PFSK-1 (cell line): ENCODE data around the gene CDC7.

Source experiments
- POLR2AphosphoS5 ChIP-seq: IDR thresholded peaks from 2 replicates; pipeline ENCODE4 v1.6.1; 2012; ENCODE audit warnings: low read depth, mild to moderate bottlenecking, control low read depth, low read length, moderate library complexity
- TAF1 ChIP-seq: IDR thresholded peaks from 2 replicates; pipeline ENCODE4 v1.6.1; 2012; ENCODE audit warnings: low read length, control low read depth, borderline replicate concordance; ENCODE audit not compliant: insufficient read depth
- TF ChIP-seq, protein P1 (sequence below), 2 experiments: IDR thresholded peaks; 2 replicates each; pipeline versions ENCODE4 v1.6.1 to v1.8.0; 2011 to 2012; ENCODE audit warnings: low read depth in 2 of 2, low read length in 2 of 2, control low read depth in 1 of 2, inconsistent platforms in 1 of 2, mild to moderate bottlenecking in 1 of 2, moderate library complexity in 1 of 2; ENCODE audit not compliant: insufficient read depth in 1 of 2

DNA sequence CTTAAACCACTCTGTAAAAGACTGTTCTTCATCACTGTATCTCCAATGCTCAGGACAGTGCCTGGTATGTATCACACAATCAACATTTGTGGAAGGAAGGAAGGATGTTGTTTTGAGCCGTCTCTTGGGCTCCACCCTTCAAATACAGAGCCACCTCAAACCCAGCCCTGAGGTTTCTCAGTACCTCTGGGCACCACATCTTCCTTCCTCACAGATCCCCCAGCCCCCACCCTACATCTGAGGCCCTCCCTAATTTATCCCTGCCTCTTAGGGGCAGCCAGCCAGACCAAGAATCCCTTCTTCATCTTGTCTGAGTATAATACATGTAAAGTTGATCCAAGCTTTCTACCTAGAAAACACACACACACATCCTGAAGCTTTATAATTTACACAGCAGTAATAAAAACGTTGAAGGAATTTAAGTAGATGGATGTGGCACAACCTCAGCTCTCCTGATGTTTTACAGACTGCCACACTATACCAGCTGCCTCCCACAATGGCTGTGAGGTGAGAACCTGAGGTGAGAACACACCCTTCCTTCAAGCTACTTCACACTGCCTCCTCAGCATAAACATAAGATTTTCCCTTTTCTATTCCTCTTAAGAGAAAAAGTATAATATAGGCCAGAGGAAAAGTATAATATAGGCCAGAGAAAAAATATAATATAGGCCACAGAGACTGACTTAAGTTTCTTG lies 48.5 kb downstream of the CDC7 start:
- TF ChIP-seq TAF1 (no peak), POLR2AphosphoS5 (no peak)
- TF ChIP-seq, protein P1, sequence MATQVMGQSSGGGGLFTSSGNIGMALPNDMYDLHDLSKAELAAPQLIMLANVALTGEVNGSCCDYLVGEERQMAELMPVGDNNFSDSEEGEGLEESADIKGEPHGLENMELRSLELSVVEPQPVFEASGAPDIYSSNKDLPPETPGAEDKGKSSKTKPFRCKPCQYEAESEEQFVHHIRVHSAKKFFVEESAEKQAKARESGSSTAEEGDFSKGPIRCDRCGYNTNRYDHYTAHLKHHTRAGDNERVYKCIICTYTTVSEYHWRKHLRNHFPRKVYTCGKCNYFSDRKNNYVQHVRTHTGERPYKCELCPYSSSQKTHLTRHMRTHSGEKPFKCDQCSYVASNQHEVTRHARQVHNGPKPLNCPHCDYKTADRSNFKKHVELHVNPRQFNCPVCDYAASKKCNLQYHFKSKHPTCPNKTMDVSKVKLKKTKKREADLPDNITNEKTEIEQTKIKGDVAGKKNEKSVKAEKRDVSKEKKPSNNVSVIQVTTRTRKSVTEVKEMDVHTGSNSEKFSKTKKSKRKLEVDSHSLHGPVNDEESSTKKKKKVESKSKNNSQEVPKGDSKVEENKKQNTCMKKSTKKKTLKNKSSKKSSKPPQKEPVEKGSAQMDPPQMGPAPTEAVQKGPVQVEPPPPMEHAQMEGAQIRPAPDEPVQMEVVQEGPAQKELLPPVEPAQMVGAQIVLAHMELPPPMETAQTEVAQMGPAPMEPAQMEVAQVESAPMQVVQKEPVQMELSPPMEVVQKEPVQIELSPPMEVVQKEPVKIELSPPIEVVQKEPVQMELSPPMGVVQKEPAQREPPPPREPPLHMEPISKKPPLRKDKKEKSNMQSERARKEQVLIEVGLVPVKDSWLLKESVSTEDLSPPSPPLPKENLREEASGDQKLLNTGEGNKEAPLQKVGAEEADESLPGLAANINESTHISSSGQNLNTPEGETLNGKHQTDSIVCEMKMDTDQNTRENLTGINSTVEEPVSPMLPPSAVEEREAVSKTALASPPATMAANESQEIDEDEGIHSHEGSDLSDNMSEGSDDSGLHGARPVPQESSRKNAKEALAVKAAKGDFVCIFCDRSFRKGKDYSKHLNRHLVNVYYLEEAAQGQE (IDR thresholded peaks at IDR 0.05; ENCODE audit: insufficient read depth in 1 of 2, low read depth in 2 of 2, low read length in 2 of 2), result no peak
